SK-N-MC (cell line): ENCODE data around the gene AGTPBP1.
"Not testable (repeated sequence)": the region's sequence is repeated elsewhere in the genome, so short reads cannot be mapped to it uniquely, and the experiment has no call there.

Source experiments
- DNase-seq: peaks from one replicate; pipeline ENCODE4 v3.0.0-alpha.2; 2011; ENCODE audit warnings: low read depth, low spot score
- H3K27ac ChIP-seq: fragments of 200-600 bp; sonication (generic); 2 replicates; pipeline ENCODE4 v1.5.1; 2016; ENCODE audit warnings: mixed run types
- H3K36me3 ChIP-seq: fragments of 200-600 bp; sonication (generic); 2 replicates; pipeline ENCODE4 v1.6.1; 2017; ENCODE audit warnings: antibody characterized with exemption, low read length, mixed read lengths; ENCODE audit not compliant: insufficient read depth
- H3K4me3 ChIP-seq: fragments of 200-600 bp; sonication (generic); 2 replicates; pipeline ENCODE4 v1.5.1; 2016
- H3K9ac ChIP-seq: fragments of 200-600 bp; sonication (generic); 2 replicates; pipeline ENCODE4 v1.8.0; 2017; ENCODE audit warnings: mixed run types, mixed read lengths; ENCODE audit not compliant: insufficient read length
- H3K9me3 ChIP-seq: fragments of 200-600 bp; sonication (generic); 2 replicates; pipeline ENCODE4 v1.6.1; 2017; ENCODE audit warnings: low read depth, mild to moderate bottlenecking, antibody characterized with exemption, low read length, moderate library complexity, mixed read lengths
- EZH2 ChIP-seq: fragments of 200-600 bp; sonication (generic); IDR thresholded peaks from one replicate; pipeline ENCODE4 v1.6.1; 2017; ENCODE audit warnings: antibody characterized with exemption
- FOXP2 ChIP-seq: optimal IDR thresholded peaks from 2 replicates; pipeline ENCODE3; 2011; ENCODE audit warnings: mild to moderate bottlenecking, moderate library complexity; ENCODE audit not compliant: insufficient read depth; ENCODE audit errors: extremely low read length, control extremely low read depth
- POLR2AphosphoS5 ChIP-seq: IDR thresholded peaks from 2 replicates; pipeline ENCODE4 v1.6.1; 2012; ENCODE audit warnings: mild to moderate bottlenecking, low read depth, low read length, borderline replicate concordance

AGTPBP1 gene

DNA sequence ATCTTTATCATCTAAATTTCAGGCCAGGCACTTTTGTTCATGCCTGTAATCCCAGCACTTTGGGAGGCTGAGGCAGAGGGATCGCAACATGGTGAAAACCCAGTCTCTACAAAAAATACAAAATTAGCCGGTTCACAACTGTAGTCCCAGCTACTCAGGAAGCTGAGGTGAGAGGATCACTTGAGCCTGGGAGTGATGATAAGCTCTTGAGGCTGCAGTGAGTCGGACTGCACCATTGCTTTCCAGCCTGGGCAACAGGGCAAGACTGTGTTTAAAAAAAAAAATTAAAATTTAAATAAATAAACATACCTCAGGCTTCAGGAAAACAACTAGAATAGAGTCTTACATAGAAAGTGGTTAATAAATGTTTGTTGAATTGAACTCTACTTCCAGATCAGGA, 147.4 kb downstream of the AGTPBP1 start:
- Histone ChIP-seq H3K27ac (no peak overlapping the region), H3K4me3 (no peak overlapping the region), H3K9ac (no peak overlapping the region), H3K36me3 (no peaks in the 10 kb centered on the region; the same call in 1 of the 2 replicates), H3K9me3 (no peaks in the 10 kb centered on the region)
- no peak for TF ChIP-seq EZH2
- no peak for TF ChIP-seq FOXP2
- TF ChIP-seq POLR2AphosphoS5 = no peak
- no peak for DNase-seq

DNA sequence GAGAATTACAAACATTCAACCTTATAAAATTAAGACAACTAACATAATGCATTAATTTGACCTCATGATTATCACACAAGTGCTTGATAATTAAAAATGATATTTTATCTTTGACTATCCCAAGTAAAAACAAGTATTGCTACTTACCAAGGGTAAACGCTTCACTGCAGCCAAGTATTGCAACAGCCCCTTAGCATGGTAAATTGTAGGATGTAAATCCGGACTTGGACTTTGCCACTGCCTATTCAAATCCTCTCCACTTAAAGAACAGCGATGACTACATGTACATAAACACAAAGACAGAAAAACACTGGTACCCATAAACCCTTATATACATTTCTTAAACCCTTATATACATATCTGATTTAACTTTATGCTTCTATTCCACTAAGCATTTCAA, 155.1 kb downstream of the AGTPBP1 start:
- no peaks in the 10 kb centered on the region for H3K36me3 ChIP-seq
- no peak overlapping the region for H3K27ac ChIP-seq
- H3K9ac ChIP-seq = no peak overlapping the region
- no peak overlapping the region for H3K4me3 ChIP-seq
- H3K9me3 ChIP-seq = no peaks in the 10 kb centered on the region
- no peak for TF ChIP-seq EZH2
- TF ChIP-seq FOXP2 = no peak
- no peak for TF ChIP-seq POLR2AphosphoS5
- no peak for DNase-seq

DNA sequence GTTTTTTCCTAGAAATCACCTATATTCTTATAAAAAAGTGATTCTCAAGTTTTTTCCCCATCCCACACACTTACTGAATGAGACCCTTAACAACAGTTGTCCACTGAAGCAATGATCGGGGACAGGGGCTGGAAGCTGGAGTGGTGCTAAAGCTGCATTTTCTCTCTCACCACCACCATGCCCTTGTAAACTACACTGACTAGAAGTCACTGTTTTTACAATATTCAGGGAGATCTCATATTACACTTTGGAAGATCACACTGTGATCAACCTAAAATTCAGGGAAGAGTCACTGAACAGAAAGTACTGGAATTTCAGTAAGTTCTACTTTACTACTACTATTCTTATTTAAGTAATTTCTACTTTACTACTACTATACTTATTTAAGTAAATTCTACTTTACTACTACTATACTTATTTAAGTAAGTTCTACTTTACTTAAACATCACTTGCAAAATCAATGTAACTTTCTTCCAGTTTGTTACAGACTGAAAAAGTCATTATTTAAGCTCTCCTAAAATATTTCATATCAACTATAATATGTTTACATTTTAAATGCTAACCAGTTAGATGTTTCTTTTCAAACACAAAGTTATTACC, 164.3 kb downstream of the AGTPBP1 start:
- TF ChIP-seq FOXP2 (no peak), EZH2 (no peak), POLR2AphosphoS5 (no peak)
- Histone ChIP-seq H3K27ac (no peak overlapping the region), H3K36me3 (no peaks in the 10 kb centered on the region), H3K4me3 (no peak overlapping the region), H3K9me3 (no peaks in the 10 kb centered on the region), H3K9ac (no peak overlapping the region)
- DNase-seq = no peak

DNA sequence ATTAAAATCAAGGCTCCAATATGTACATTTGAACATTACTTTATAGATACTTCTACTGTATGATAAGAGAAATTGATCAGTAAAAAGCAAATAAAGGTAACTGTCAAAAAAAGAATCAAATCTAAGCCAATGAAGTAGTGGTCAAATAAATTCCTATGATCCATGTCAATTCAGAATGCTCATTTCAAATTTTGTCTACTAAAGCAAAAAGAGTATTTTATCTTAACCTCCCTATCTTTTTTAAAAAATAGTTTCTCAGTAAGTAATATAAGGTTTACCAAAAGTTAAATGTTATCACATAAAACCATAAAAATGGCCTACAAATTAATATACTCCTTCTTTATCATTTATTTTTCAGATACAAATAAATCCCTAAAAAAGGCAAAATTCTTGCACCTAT, 165.9 kb downstream of the AGTPBP1 start:
- Histone ChIP-seq H3K9me3 (no peaks in the 10 kb centered on the region), H3K27ac (no peak overlapping the region), H3K36me3 (no peaks in the 10 kb centered on the region), H3K9ac (no peak overlapping the region), H3K4me3 (no peak overlapping the region)
- TF ChIP-seq FOXP2 (no peak), EZH2 (no peak), POLR2AphosphoS5 (no peak)
- DNase-seq = no peak

DNA sequence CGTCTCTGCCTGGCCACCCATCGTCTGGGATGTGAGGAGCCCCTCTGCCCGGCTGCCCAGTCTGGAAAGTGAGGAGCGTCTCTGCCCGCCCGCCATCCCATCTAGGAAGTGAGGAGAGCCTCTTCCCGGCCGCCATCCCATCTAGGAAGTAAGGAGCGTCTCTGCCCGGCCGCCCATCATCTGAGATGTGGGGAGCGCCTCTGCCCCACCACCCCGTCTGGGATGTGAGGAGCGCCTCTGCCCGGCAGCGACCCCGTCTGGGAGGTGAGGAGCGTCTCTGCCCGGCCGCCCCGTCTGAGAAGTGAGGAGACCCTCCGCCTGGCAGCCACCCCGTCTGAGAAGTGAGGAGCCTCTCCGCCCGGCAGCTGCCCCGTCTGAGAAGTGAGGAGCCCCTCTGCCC, 168.2 kb downstream of the AGTPBP1 start:
- not testable (repeated sequence) for H3K9me3 ChIP-seq, H3K9ac ChIP-seq, H3K27ac ChIP-seq, H3K36me3 ChIP-seq, DNase-seq, H3K4me3 ChIP-seq

DNA sequence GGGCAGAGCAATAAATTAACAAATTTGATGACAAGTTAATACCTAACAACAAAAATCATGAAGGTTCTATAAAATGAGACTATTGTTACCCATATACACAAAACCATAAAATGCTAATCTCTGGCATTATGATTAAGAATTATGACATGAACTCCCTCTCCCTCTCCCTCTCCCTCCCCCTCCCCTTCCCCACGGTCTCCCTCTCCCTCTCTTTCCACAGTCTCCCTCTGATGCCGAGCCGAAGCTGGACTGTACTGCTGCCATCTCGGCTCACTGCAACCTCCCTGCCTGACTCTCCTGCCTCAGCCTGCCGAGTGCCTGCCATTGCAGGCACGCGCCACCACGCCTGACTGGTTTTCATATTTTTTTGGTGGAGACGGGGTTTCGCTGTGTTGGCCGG, 168.8 kb downstream of the AGTPBP1 start:
- H3K27ac ChIP-seq, H3K9ac ChIP-seq, DNase-seq, H3K4me3 ChIP-seq, H3K9me3 ChIP-seq, H3K36me3 ChIP-seq: not testable (repeated sequence)

DNA sequence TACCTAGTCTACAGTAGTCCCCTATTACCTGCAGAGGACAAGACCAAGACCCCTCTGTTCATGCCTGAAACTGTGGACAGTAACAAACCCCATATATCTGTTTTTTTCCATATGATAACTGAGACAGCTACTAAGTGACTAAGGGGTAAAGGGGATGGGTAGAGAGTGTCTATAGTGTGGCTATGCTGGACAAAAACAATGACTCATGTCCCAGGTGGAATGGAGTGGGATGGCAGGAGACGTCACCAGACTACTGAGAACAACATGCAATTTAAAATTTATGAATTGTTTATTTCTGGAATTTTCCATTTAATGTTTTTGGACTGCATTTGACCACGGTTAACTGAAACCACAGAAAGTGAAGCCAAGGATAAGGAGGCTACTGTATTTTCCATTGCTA, 171.8 kb downstream of the AGTPBP1 start:
- Histone ChIP-seq H3K4me3 (no peak overlapping the region), H3K36me3 (no peaks in the 10 kb centered on the region), H3K9me3 (no peaks in the 10 kb centered on the region), H3K27ac (no peak overlapping the region), H3K9ac (no peak overlapping the region)
- DNase-seq = no peak
- no peak for TF ChIP-seq EZH2
- TF ChIP-seq FOXP2 = no peak
- no peak for TF ChIP-seq POLR2AphosphoS5

DNA sequence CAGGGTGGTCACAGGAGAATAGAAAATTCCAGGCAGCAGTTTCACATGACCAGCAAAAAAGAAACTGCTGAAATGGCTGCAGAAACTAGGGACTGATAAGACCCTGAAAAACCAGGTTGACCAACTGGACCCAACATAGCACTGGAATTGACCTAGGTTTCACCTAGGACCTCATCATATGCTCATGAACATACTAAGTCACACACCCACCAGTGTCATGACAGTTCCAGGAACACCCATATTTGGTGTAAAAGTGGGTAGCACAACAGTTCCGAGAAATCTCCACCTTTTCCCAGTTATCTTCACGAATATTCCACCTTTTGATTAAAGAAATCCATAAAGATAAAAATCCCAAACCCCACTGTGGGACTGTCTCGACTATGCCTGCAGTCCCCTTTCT, 182.2 kb downstream of the AGTPBP1 start:
- no peaks in the 10 kb centered on the region for H3K9me3 ChIP-seq
- H3K27ac ChIP-seq = no peak overlapping the region
- H3K36me3 ChIP-seq = no peaks in the 10 kb centered on the region
- no peak for DNase-seq
- no peak overlapping the region for H3K4me3 ChIP-seq
- no peak overlapping the region for H3K9ac ChIP-seq
- TF ChIP-seq EZH2 = no peak
- no peak for TF ChIP-seq POLR2AphosphoS5
- TF ChIP-seq FOXP2 = no peak

DNA sequence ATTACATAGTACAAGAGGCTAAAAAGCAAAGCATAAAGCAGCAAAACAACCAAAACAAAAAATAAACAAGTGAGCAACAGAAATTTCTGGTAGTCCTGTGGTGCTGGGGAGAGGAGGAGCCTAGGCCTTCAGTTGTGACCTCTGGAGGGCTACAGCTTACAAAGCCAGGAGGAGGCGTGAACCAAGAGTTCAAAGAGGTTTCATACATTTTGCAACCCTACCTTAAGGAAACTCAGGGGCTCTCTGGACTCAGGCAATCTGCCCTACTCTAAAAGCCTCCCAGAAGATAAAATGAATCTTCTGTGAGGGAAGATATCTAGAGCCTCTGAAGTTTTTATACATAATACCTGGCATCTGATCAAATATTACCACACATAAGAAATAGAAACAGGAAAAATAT, 187.4 kb downstream of the AGTPBP1 start:
- H3K9me3 ChIP-seq = no peaks in the 10 kb centered on the region
- DNase-seq = no peak
- TF ChIP-seq EZH2 = no peak
- no peak for TF ChIP-seq POLR2AphosphoS5
- TF ChIP-seq FOXP2 = no peak
- H3K4me3 ChIP-seq = no peak overlapping the region
- H3K36me3 ChIP-seq = no peaks in the 10 kb centered on the region
- no peak overlapping the region for H3K27ac ChIP-seq
- H3K9ac ChIP-seq = no peak overlapping the region

DNA sequence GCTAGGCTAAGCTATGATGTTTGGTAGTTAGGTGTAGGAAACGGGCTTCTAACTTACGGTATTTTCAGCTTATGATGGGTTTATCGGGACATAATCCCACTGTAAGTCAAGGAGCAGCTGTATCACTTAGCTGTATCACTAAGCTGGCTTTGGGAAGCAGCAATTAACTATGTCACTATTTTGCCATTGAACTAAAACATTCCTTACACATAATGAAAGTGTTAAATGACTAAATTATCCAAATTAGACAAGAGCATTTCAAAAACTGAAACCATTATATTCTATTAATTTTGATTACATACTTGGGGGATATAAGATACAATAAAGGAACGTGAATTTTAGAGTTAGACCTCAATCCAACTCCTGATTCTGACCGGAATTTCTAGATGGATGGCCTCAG, 188.3 kb downstream of the AGTPBP1 start:
- no peak for DNase-seq
- TF ChIP-seq EZH2 (no peak), FOXP2 (no peak), POLR2AphosphoS5 (no peak)
- no peak overlapping the region for H3K4me3 ChIP-seq

More for the DNA sequence above, 188.3 kb downstream of the AGTPBP1 start:
- Histone ChIP-seq H3K9me3 (no peaks in the 10 kb centered on the region), H3K36me3 (no peaks in the 10 kb centered on the region), H3K27ac (no peak overlapping the region), H3K9ac (no peak overlapping the region)
